Breast epithelium (tissue), 4 donors: ENCODE measurements around the gene IL1RAPL2. TPM values are rescaled to one million over a fixed set of nuclear protein-coding genes. Genes with fewer than 3 reads are reported as not detected.
"Not testable (repeated sequence)": the region's sequence is repeated elsewhere in the genome, so short reads cannot be mapped to it uniquely, and the experiment has no call there.

Source experiments
- DNase-seq, 2 donors: peaks; one replicate each; pipeline ENCODE4 v3.0.0-alpha.2; 2019; ENCODE audit warnings: low spot score in 2 of 2
- H3K27ac ChIP-seq, 2 donors: fragments of 200-600 bp; sonication (generic) in 1 of 2; one replicate each; pipeline ENCODE4 v1.5.1; 2016 to 2019; ENCODE audit warnings: mild to moderate bottlenecking in 1 of 2
- H3K27me3 ChIP-seq, 2 donors: fragments of 200-600 bp; sonication (generic) in 1 of 2; one replicate each; pipeline versions ENCODE4 v1.5.1 to v1.6.0; 2017 to 2019; ENCODE audit warnings: control low read depth in 1 of 2, mild to moderate bottlenecking in 1 of 2
- H3K36me3 ChIP-seq: fragments of 200-600 bp; one replicate; pipeline ENCODE4 v1.5.1; 2019
- H3K4me1 ChIP-seq, 2 donors: fragments of 200-600 bp; sonication (generic); one replicate each; pipeline ENCODE4 v1.5.1; 2016 to 2019; ENCODE audit warnings: control low read depth in 1 of 2
- H3K4me3 ChIP-seq, 3 donors: fragments of 200-600 bp; sonication (generic); 1 replicate in 2 of 3; 2 replicates in 1 of 3; pipeline ENCODE4 v1.5.1; 2016 to 2019; ENCODE audit warnings: mild to moderate bottlenecking in 3 of 3, moderate library complexity in 2 of 3
- H3K9me3 ChIP-seq, 2 donors: fragments of 200-600 bp; sonication (generic) in 1 of 2; one replicate each; pipeline ENCODE4 v1.5.1; 2016 to 2019; ENCODE audit warnings: control low read depth in 1 of 2
- CTCF ChIP-seq, 3 donors: fragments of 450-650 bp; IDR thresholded peaks; one replicate each; pipeline ENCODE4 v1.5.1; 2016 to 2017; ENCODE audit warnings: antibody characterized with exemption in 3 of 3, mild to moderate bottlenecking in 3 of 3, moderate library complexity in 3 of 3
- POLR2A ChIP-seq: fragments of 450-650 bp; IDR thresholded peaks from one replicate; pipeline ENCODE4 v1.6.1; 2016; ENCODE audit warnings: antibody characterized with exemption, mild to moderate bottlenecking, moderate library complexity
- POLR2AphosphoS5 ChIP-seq, 3 donors: sonication (generic); formaldehyde crosslinking; IDR thresholded peaks; one replicate each; pipeline ENCODE4 v1.6.1; 2017; ENCODE audit warnings: antibody characterized with exemption in 3 of 3
- intact Hi-C: fragments of 100-400 bp; cut with DNase I; formaldehyde crosslinking; loops from one replicate; pipeline ENCODE4 v1.15.1; 2023; ENCODE audit warnings: low total_unique reads
- total RNA-seq, 3 donors: library from RNA; depleted of rRNA; stranded (reverse); fragments of >200 nt; gene quantifications; one replicate each; pipeline ENCODE4 v1.1.0, GENCODE V29; 2016

IL1RAPL2 gene
- total RNA-seq, 3 donors from 2014 or later, result 0.44 to 0.66 TPM; not detected in 1

- Histone ChIP-seq H3K4me1 (no peaks in the 10 kb centered on the region), H3K9me3 (no peaks in the 10 kb centered on the region), H3K36me3 (no peaks in the 10 kb centered on the region), H3K27ac (no peak overlapping the region), H3K27me3 (peaks cover 0 to 64% of the 10 kb centered on the region in 2 donors), H3K4me3 (no peak overlapping the region)
- TF ChIP-seq CTCF (IDR thresholded peaks at IDR 0.05) (no peak), POLR2AphosphoS5 (IDR thresholded peaks at IDR 0.05) (no peak)
- DNase-seq, result no peak
- intact Hi-C loops, result no loop called here
Measured at GRCh38 chrX:104863466-104863865, 297.5 kb downstream of the IL1RAPL2 start.

- TF ChIP-seq POLR2A, result no peak
- no peak for TF ChIP-seq CTCF (IDR thresholded peaks at IDR 0.05)
- no peak for TF ChIP-seq POLR2AphosphoS5 (IDR thresholded peaks at IDR 0.05)
Measured at GRCh38 chrX:104864296-104864695, 298.3 kb downstream of the IL1RAPL2 start.

GRCh38 chrX:104877504-104877903, 311.5 kb downstream of the IL1RAPL2 start:
- Histone ChIP-seq H3K4me3 (no peak overlapping the region), H3K4me1 (no peaks in the 10 kb centered on the region), H3K27ac (no peak overlapping the region), H3K36me3 (no peaks in the 10 kb centered on the region), H3K9me3 (no peaks in the 10 kb centered on the region), H3K27me3 (peaks cover 0 to 24% of the 10 kb centered on the region in 2 donors)
- TF ChIP-seq POLR2A, result no peak
- DNase-seq, result no peak
- intact Hi-C loops, result no loop called here

More at GRCh38 chrX:104864296-104864695, 298.3 kb downstream of the IL1RAPL2 start:
- peaks cover 0 to 60% of the 10 kb centered on the region in 2 donors for H3K27me3 ChIP-seq
- DNase-seq, result no peak
- no peak overlapping the region for H3K27ac ChIP-seq
- no peaks in the 10 kb centered on the region for H3K36me3 ChIP-seq
- H3K9me3 ChIP-seq, result no peaks in the 10 kb centered on the region
- no peak overlapping the region for H3K4me3 ChIP-seq
- H3K4me1 ChIP-seq, result no peaks in the 10 kb centered on the region
- intact Hi-C loops, result no loop called here

GRCh38 chrX:104902070-104902469, 336.1 kb downstream of the IL1RAPL2 start:
- intact Hi-C loops, result no loop called here
- H3K27ac ChIP-seq, result no peak overlapping the region
- H3K9me3 ChIP-seq, result no peaks in the 10 kb centered on the region

GRCh38 chrX:104909694-104910093, 343.7 kb downstream of the IL1RAPL2 start:
- H3K36me3 ChIP-seq, H3K4me1 ChIP-seq, H3K27ac ChIP-seq, intact Hi-C loops, DNase-seq, H3K9me3 ChIP-seq: not testable (repeated sequence)
- Histone ChIP-seq H3K4me3 (peak overlapping the region in 1 of 3 donors; percentile 37), H3K27me3 (peaks cover 0 to 17% of the 10 kb centered on the region in 2 donors)

More at GRCh38 chrX:104902070-104902469, 336.1 kb downstream of the IL1RAPL2 start:
- Histone ChIP-seq H3K4me1 (no peaks in the 10 kb centered on the region), H3K36me3 (no peaks in the 10 kb centered on the region), H3K4me3 (no peak overlapping the region), H3K27me3 (peaks cover 0 to 18% of the 10 kb centered on the region in 2 donors)
- TF ChIP-seq POLR2AphosphoS5 (IDR thresholded peaks at IDR 0.05) (no peak), CTCF (IDR thresholded peaks at IDR 0.05) (no peak), POLR2A (no peak)
- no peak for DNase-seq

- intact Hi-C loops, result no loop called here
- no peaks in the 10 kb centered on the region for H3K4me1 ChIP-seq
- H3K27ac ChIP-seq, result no peak overlapping the region
- no peaks in the 10 kb centered on the region for H3K36me3 ChIP-seq
- H3K4me3 ChIP-seq, result no peak overlapping the region
- no peak for DNase-seq
- no peaks in the 10 kb centered on the region for H3K9me3 ChIP-seq
- peaks cover 0 to 20% of the 10 kb centered on the region in 2 donors for H3K27me3 ChIP-seq
- TF ChIP-seq POLR2AphosphoS5 (IDR thresholded peaks at IDR 0.05), result no peak
- no peak for TF ChIP-seq CTCF (IDR thresholded peaks at IDR 0.05)
- no peak for TF ChIP-seq POLR2A
Measured at GRCh38 chrX:104913348-104913747, 347.3 kb downstream of the IL1RAPL2 start.

GRCh38 chrX:104914686-104915085, 348.7 kb downstream of the IL1RAPL2 start:
- H3K9me3 ChIP-seq, H3K4me1 ChIP-seq, DNase-seq, H3K4me3 ChIP-seq, intact Hi-C loops, H3K36me3 ChIP-seq, H3K27ac ChIP-seq: not testable (repeated sequence)
- H3K27me3 ChIP-seq, result peaks cover 0 to 21% of the 10 kb centered on the region in 2 donors
